GM12878 (cell line): ENCODE data around the gene TYK2. TPM values are rescaled to one million over a fixed set of nuclear protein-coding genes. Genes with fewer than 3 reads are reported as not detected.

Source experiments
- ATAC-seq: fragments of 200-7000 bp; cut with Tn5 transposase; 3 replicates; pipeline ENCODE4 v1.9.1; 2020; ENCODE audit warnings: mild to moderate bottlenecking, moderate library complexity
- BruUV-seq: library from RNA; stranded (reverse); fragments of 400-500 nt; replicated peaks from 2 replicates; lab custom pipeline; 2021; lab: Mats Ljungman, UMichigan
- CTCF ChIA-PET: fragments of 300-600 bp; sonication (Branson Sonifier 250); formaldehyde crosslinking; extraction: SDS; loops from one replicate; lab custom pipeline; 2021; ENCODE audit warnings: inconsistent platforms; lab: Yijun Ruan, JAX
- POLR2A ChIA-PET: fragments of 350-600 bp; formaldehyde crosslinking; extraction: SDS; loops from one replicate; lab custom pipeline; 2021; ENCODE audit warnings: inconsistent platforms; lab: Charles Lee
- RAD21 ChIA-PET: fragments of 300-600 bp; sonication (Branson Sonifier 250); formaldehyde crosslinking; loops from one replicate; lab custom pipeline; 2023; ENCODE audit warnings: antibody characterized with exemption; ENCODE audit not compliant: unreplicated experiment; lab: Charles Lee
- SMC1A ChIA-PET: fragments of 300-600 bp; sonication (Branson Sonifier 250); formaldehyde crosslinking; loops from one replicate; lab custom pipeline; 2023; ENCODE audit not compliant: unreplicated experiment, uncharacterized antibody; lab: Charles Lee
- DNase-seq: peaks from one replicate; pipeline ENCODE4 v3.0.0-alpha.2; 2011; ENCODE audit warnings: low read depth, low spot score
- FAIRE-seq: peaks from 3 replicates; lab custom pipeline; 2011; peaks lifted over from hg19 to GRCh38; lab: Jason Lieb, UNC
- H2AFZ ChIP-seq: 2 replicates; pipeline ENCODE4 v1.6.0; 2011; ENCODE audit warnings: low read depth, low read length, control low read depth; ENCODE audit not compliant: control insufficient read depth
- H3K27ac ChIP-seq: 2 replicates; pipeline ENCODE4 v1.5.1; 2011; ENCODE audit warnings: control low read depth; ENCODE audit not compliant: control insufficient read depth, insufficient read depth
- H3K27me3 ChIP-seq, 2 experiments: replicated peaks in 1 of 2; 2 replicates each; pipeline versions ENCODE4 v1.6.0 to v1.6.1; 2011; ENCODE audit warnings: low read length in 1 of 2; ENCODE audit not compliant: control insufficient read depth in 2 of 2, insufficient read depth in 2 of 2
- H3K36me3 ChIP-seq, 2 experiments: 2 replicates each; pipeline ENCODE4 v1.5.1; 2011; ENCODE audit warnings: low read length in 1 of 2; ENCODE audit not compliant: control insufficient read depth in 2 of 2, insufficient read depth in 2 of 2
- H3K4me1 ChIP-seq: 2 replicates; pipeline ENCODE4 v1.6.1; 2011; ENCODE audit warnings: mild to moderate bottlenecking, low read length, moderate library complexity, mixed read lengths; ENCODE audit not compliant: control insufficient read depth, insufficient read depth
- H3K4me2 ChIP-seq: 2 replicates; pipeline ENCODE4 v1.6.0; 2011; ENCODE audit warnings: control low read depth; ENCODE audit not compliant: control insufficient read depth, insufficient read depth
- H3K4me3 ChIP-seq: fragments of 200-600 bp; sonication (generic); 2 replicates; pipeline ENCODE4 v1.5.1; 2016
- H3K79me2 ChIP-seq: 2 replicates; pipeline ENCODE4 v1.6.0; 2011; ENCODE audit warnings: low read length; ENCODE audit not compliant: control insufficient read depth, insufficient read depth
- H3K9ac ChIP-seq: 2 replicates; pipeline ENCODE4 v1.8.0; 2011; ENCODE audit warnings: low read length, control low read depth, mixed read lengths; ENCODE audit not compliant: control insufficient read depth, insufficient read depth
- H3K9me3 ChIP-seq: replicated peaks from 3 replicates; pipeline ENCODE4 v1.5.1; 2011; ENCODE audit warnings: mild to moderate bottlenecking, low read length; ENCODE audit not compliant: control insufficient read depth, insufficient read depth
- H4K20me1 ChIP-seq: 2 replicates; pipeline ENCODE4 v1.6.0; 2011; ENCODE audit not compliant: control insufficient read depth, insufficient read depth
- FOXK2 ChIP-seq: fragments of 450-650 bp; IDR thresholded peaks from 2 replicates; pipeline ENCODE4 v1.6.1; 2017; ENCODE audit warnings: mild to moderate bottlenecking, moderate library complexity
- MXI1 ChIP-seq: fragments of 150-350 bp; IDR thresholded peaks from 2 replicates; pipeline ENCODE4 v1.6.1; 2011; ENCODE audit warnings: low read depth, mild to moderate bottlenecking, inconsistent platforms, low read length, improper control_type of control experiment
- NRF1 ChIP-seq: conservative IDR thresholded peaks from 2 replicates; pipeline ENCODE4 v1.6.1; 2011; ENCODE audit warnings: mild to moderate bottlenecking, low read depth, low read length, improper control_type of control experiment
- RELA ChIP-seq: fragments of 450-650 bp; IDR thresholded peaks from 2 replicates; pipeline ENCODE4 v1.8.0; 2014; ENCODE audit warnings: borderline replicate concordance; ENCODE audit not compliant: partially characterized antibody
- WGBS: methylation state at CpG from one replicate; pipeline ENCODE4 v1.1.6; 2016; ENCODE audit warnings: low lambda C conversion rate; ENCODE audit not compliant: insufficient replicate concordance, insufficient coverage; ENCODE audit errors: missing lambda C conversion rate; 5-methylcytosine and 5-hydroxymethylcytosine counted together
- in situ Hi-C: fragments of 300-500 bp; cut with MboI; formaldehyde crosslinking; loops from 9 replicates; pipeline ENCODE4 v1.14.3; 2018; ENCODE audit warnings: mixed read lengths
- intact Hi-C: fragments of 100-400 bp; cut with micrococcal nuclease; formaldehyde crosslinking; loops from one replicate; pipeline ENCODE4 v1.14.2; 2022; ENCODE audit not compliant: unreplicated experiment
- polyA plus RNA-seq, 11 experiments: library from polyadenylated mRNA; depleted of rRNA in 4 of 11; unstranded in 6 of 11; stranded (reverse) in 5 of 11; fragments of >200 nt; fragmentation: Nextera tagmentation in 4 of 11; fragmentation: Illumina TruSeq in 1 of 11; extraction: Ambion mirVana in 4 of 11; extraction: Trizol in 1 of 11; gene quantifications; 1 replicate in 1 of 11; 2 replicates in 10 of 11; pipeline versions ENCODE4 v1.2.1 to v1.2.3, GENCODE V29; 2011 to 2016; ENCODE audit warnings: inconsistent platforms in 2 of 11, missing spikeins in 2 of 11, low read depth in 1 of 11
- total RNA-seq, 4 experiments: library from RNA; depleted of rRNA in 3 of 4; stranded (reverse); fragments of >200 nt in 3 of 4; fragmentation: Illumina TruSeq in 1 of 4; extraction: Trizol in 1 of 4; gene quantifications; 2 replicates each; pipeline versions ENCODE4 v1.2.1 to v1.2.3, GENCODE V29; 2013 to 2021
- TF ChIP-seq, protein P1 (sequence below): IDR thresholded peaks from 2 replicates; pipeline ENCODE4 v1.6.1; 2011; ENCODE audit warnings: mild to moderate bottlenecking, low read depth, low read length, moderate library complexity; ENCODE audit not compliant: insufficient replicate concordance

TYK2 gene
- total and polyA plus RNA-seq, 10 of the 15 experiments (the other 5 are each of a cell fraction or from before 2014, with no cell fraction given) = 36.4 to 364 (median 179) TPM

DNA sequence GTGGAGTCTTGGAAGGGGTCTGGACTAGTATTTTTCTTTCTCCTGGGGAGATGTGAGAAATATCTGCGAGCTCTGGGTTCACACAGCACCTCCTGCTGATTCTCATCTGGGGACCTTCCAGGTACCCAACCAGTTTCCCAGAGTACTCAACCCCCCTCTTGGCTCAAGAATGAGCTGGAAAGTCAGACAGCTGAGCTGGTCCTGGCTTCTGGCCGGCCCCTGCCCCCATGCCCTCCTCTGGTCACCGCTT lies 37.8 kb upstream of the TYK2 start:
- Histone ChIP-seq H3K27me3 (peaks cover 0 to 17% of the 10 kb centered on the region in 2 experiments; a peak in 3 of 4 replicates), H4K20me1 (no peaks in the 10 kb centered on the region; the same call in 1 of the 2 replicates), H3K36me3 (no peaks in the 10 kb centered on the region), H3K4me3 (no peak overlapping the region), H2AFZ (no peak overlapping the region), H3K9ac (no peak overlapping the region), H3K9me3 (peaks cover 2% of the 10 kb centered on the region; the same call in 2 of the 3 replicates), H3K4me2 (no peak overlapping the region; the same call in 1 of the 2 replicates), H3K4me1 (peaks cover 48% of the 10 kb centered on the region), H3K27ac (no peak overlapping the region), H3K79me2 (no peaks in the 10 kb centered on the region)
- no peak for DNase-seq
- POLR2A ChIA-PET = interaction anchor here (0.5 to 7.8 kb wide), 8 partner anchors 8 to 147 kb away, joined by 3 to 122 read pairs (median 5); partner anchors contain the start of genes CDC37, ICAM1 and TYK2
- BruUV-seq = no TSS peak
- no peak for TF ChIP-seq MXI1
- TF ChIP-seq NRF1 = no peak
- TF ChIP-seq, protein P1, sequence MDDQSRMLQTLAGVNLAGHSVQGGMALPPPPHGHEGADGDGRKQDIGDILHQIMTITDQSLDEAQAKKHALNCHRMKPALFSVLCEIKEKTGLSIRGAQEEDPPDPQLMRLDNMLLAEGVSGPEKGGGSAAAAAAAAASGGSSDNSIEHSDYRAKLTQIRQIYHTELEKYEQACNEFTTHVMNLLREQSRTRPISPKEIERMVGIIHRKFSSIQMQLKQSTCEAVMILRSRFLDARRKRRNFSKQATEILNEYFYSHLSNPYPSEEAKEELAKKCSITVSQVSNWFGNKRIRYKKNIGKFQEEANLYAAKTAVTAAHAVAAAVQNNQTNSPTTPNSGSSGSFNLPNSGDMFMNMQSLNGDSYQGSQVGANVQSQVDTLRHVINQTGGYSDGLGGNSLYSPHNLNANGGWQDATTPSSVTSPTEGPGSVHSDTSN = no peak
- TF ChIP-seq FOXK2 = no peak
- TF ChIP-seq RELA = no peak
- no peak for ATAC-seq
- CTCF ChIA-PET = interaction anchor here (0.6 to 28.5 kb wide), 9 partner anchors 7 to 279 kb away, joined by 3 to 1053 read pairs (median 3); partner anchors contain the start of genes CDC37, ICAM1 and PDE4A
- RAD21 ChIA-PET = interaction anchor here (0.6 to 10.2 kb wide), 12 partner anchors 9 to 282 kb away, joined by 3 to 209 read pairs (median 4); partner anchors contain the start of genes CDC37 and DNMT1
- intact Hi-C loops (loop anchor here (10.0 kb wide), 1 partner anchor 237 kb away; the partner anchor contains the start of gene ILF3), in situ Hi-C loops (no loop called here)
- no peak for FAIRE-seq
- SMC1A ChIA-PET = interaction anchor here (1.0 to 16.0 kb wide), 5 partner anchors 11 to 147 kb away, joined by 3 to 364 read pairs (median 6); partner anchors contain the start of genes CDC37, ICAM1 and PDE4A
- WGBS = 10% methylated on average over 3 of the region's 3 CpGs
